ENCODE results near the gene ZNF829. TPM values are rescaled to one million over a fixed set of nuclear protein-coding genes. Genes with fewer than 3 reads are reported as not detected.

Gene ZNF829
- total RNA-seq (2022; extraction: Qiagen RNA extraction; ENCODE audit: low read depth): 0.42 to 0.52 TPM (median 0.45 TPM) in 5 replicates

DNA sequence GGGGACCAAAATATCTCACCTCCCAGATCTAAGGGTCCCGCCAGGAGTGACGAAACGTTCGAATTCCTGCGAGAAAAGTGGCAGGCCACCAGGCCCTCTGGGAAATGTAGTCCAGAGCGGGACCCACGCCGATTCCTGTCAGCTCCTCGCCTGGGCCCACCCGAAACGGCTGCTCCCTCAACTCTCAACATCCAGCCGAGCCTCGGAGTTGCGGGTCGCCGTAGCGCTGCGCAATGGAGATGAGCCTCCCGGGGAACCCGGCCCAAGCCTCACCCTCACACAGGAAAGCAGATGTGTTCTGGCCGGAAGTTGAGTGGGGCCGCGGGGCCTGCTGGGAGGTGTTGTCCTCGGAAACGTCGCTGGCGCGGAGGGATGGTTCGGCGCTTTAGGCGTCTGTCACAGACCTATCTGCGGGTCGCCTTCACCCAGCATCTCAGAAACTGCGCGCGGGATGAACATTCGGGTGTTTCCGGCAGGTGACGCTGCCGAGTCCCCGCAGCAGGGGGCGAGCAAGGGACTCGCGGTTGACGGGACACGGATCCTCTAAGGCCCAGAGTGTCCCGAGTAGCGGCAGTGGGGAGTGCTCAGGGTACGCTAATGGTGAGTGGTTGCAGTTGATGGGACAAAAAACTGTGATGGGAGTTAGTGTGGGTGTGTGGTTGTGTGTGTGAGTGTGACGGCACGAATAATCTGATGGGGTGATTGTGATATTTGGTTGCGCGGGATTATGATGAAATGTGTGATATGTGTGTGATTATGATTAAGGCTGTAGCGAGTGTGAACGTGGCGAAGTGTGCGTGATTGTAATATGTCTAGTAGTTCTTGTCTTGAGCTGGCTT, at the start of gene ZNF829, which contains the start of gene ZNF568:
TSS of gene ZNF829 (minus strand) at position 300 of the 839 bp plus-strand sequence. CDS start 1,124 bp downstream, outside the sequence.
TSS of gene ZNF568 (plus strand) at position 341 of the 839 bp plus-strand sequence. CDS start 6,439 bp downstream, outside the sequence.

DNA sequence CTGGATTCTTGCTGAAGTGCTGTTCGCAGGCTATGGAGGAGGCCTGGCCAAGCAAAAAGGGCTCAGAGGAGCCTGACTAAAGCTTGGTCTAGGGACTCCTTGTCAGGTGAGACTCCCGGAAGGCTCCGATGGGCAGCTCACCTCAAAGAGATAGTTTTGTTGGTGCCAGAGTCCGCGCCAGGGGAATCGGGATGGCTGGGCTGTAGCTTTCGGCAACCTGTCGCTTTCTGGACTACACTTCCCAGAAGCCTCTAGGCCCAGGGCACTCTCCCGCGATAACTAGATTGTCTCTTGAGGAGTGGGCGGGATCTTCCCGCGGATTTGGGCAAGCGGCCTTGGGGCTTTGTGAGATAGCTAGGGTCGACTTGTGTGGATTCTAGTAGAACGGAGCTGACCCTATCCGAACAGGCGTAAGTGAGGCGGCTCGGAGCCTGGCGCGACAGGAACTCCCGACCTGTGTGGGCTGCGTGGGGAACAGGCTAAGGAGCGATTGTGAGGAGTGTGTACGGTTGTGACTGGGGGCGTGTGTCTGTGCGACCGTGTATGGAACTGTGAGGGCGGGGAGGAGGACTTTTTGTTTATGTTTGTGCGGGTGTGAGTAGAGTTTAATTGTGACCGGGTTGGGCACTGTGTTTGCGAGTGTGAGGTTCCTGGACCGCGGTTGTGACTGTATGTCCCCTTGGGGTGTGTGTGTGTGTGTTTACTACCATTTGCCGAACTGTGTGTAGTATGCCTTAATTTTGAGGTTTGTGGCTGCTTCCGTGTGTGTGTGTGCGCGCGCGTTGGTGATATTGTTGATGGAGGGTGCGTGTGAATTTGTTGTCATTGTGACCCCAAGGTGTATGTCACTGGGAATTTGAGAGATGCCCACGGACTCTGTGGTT, 65.3 kb downstream of the ZNF829 start, which contains the start of gene ZNF345:
TSS of gene ZNF345 (plus strand) at position 318 of the 884 bp plus-strand sequence. CDS start 25,955 bp downstream, outside the sequence.

Other genes starting within 250 kb of the ZNF829 start
- gene ZNF461, start 249.5 kb downstream of the ZNF829 start, total RNA-seq (2022; extraction: Qiagen RNA extraction; ENCODE audit: low read depth): 6.9 to 10.6 TPM (median 8.4 TPM) in 5 replicates
- 8.5 to 14.0 TPM (median 9.3 TPM) in 5 replicates for gene ZNF567, start 228.7 kb downstream of the ZNF829 start, total RNA-seq (2022; extraction: Qiagen RNA extraction; ENCODE audit: low read depth)
- 0.33 to 1.2 TPM (median 0.56 TPM) in 5 replicates for gene ZNF850, start 143.5 kb downstream of the ZNF829 start, total RNA-seq (2022; extraction: Qiagen RNA extraction; ENCODE audit: low read depth)
- gene ZNF790, start 77.9 kb downstream of the ZNF829 start, total RNA-seq (2022; extraction: Qiagen RNA extraction; ENCODE audit: low read depth): 0.17 to 0.57 TPM (median 0.19 TPM) in 5 replicates
- 0.04 to 0.24 TPM (median 0.15 TPM) in 4 of 5 replicates, not detected in the other for gene ZNF345, start 65.4 kb downstream of the ZNF829 start, total RNA-seq (2022; extraction: Qiagen RNA extraction; ENCODE audit: low read depth)
- gene ZNF568, start within 50 bp of the ZNF829 start, total RNA-seq (2022; extraction: Qiagen RNA extraction; ENCODE audit: low read depth): 1.0 to 1.5 TPM (median 1.1 TPM) in 5 replicates
- gene ZNF420, start 162.1 kb upstream of the ZNF829 start, total RNA-seq (2022; extraction: Qiagen RNA extraction; ENCODE audit: low read depth): 3.7 to 5.4 TPM (median 4.9 TPM) in 5 replicates